HG03159 (cell line): Measurements from ENCODE around the gene B4GALT7.
"Not testable (repeated sequence)": the region's sequence is repeated elsewhere in the genome, so short reads cannot be mapped to it uniquely, and the experiment has no call there.

ENCODE experiments used
- ATAC-seq: cut with Tn5 transposase; IDR thresholded peaks from one replicate; pipeline ENCODE4 v1.9.1; 2021; ENCODE audit warnings: mild to moderate bottlenecking, moderate library complexity; ENCODE audit not compliant: unreplicated experiment

The B4GALT7 gene

DNA sequence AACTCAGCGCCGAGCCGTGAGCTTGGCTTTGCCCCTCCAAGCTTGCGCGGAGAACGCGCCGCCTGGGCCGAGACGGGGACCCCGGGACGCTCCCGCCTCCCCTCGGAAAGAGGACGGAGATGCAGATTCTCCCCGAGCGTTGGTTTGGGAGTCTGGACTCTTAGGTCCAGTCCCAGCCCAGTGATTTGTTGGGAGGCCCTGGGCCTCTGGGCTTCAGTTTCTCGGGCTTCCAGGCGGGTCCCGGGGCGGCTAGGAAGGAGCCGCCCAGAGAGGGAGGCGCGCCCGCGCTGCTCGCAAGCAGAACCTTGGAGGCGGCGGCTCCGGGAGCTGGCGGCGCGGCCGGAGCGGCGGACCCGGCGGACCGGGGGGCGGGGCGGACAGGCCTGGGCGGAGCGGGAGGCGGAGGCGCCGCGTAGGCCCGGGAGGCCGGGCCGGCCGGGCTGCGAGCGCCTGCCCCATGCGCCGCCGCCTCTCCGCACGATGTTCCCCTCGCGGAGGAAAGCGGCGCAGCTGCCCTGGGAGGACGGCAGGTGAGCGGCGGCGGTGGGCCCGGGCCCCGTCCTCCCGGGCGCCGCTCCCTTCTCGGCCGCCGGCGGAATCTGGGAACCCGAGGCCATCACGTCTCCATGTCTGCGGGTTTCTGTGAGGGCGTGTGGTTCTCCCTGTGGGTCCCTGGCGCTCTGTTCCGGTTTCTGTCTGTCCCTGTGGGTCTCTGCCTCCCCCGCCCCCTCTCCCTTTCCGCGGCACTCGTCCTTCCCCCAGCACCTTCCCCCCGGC is at the start of gene B4GALT7:
TSS of gene B4GALT7 (plus strand) at position 402 of the 777 bp plus-strand sequence. CDS start at position 481, 79 bp downstream.
- peak; percentile 76 for ATAC-seq

- ATAC-seq = no peak
Measured at GRCh38 chr5:177552839-177553455, 47.0 kb upstream of the B4GALT7 start.

DNA sequence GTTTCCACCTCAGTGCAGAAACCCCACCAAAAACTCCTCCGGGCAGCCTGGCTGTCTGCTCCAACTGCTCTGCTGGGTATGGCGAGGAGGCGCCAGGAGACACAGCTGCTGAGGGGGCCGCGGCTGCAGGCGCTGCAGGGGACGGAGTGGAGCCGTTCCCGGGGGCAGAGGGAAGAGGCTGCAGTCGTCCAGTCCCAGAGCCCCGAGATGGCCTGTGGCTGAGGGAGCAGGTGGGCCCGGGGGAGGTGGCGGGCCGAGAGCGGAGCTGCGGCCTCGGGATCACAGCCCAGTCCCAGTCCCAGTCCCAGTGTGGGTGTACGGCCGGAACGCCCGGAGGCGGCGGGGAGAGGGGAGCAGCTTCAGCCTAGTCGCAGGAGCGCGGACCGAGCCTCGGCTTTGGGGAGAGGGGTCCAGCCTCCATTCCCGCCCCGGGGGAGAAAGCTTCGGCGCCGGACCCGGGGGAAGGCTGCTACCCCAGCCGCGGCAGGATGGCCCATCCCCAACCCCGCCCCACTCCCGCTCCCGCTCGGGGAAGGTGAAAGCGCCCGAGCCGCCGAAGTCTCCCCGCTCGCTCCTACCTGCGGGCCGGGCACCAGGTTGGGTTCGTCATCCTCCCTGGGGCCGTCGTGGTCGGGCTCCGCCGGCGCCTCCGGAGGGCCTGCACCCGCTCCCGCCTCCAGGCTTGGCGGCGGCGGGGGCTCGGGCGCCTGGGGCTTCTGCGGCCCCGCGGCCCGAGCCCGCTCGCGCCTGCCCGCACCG is 46.1 kb upstream of the B4GALT7 start:
- ATAC-seq = peak; percentile 39

DNA sequence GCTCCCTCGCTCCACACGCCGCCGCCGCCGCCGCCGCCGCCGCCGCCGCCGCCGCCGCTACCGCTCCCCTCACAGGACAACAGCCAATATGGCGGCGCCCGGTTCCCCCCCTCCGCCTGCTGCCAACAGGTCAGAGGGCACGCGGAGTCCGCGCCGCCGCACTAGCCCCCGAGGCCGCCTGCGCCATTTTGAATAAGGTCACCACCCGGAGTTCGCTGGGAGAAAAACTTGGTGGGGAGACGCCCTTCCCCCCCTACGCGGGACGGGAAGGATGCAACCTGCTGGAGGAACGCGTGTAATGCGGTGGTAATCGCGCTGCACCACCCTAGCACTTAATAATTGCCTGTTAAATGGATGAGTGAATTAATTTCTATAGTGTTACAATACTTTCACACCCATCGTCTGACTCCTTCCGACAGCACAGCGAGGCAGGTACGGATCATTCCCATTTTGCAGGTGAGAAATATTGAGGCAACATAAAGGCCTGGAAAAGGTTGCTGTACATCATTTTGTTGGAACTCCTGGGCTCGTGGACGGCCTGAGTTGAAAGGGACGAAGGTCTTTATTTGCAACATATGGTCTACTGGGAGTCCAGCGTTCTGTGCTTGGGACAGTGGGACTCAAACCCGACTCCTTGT is 45.3 kb upstream of the B4GALT7 start, which contains the start of gene FAM193B:
TSS of gene FAM193B (minus strand) at position 90 of the 638 bp plus-strand sequence. CDS start 105 bp downstream, outside the sequence.
- peak; percentile 90 for ATAC-seq

DNA sequence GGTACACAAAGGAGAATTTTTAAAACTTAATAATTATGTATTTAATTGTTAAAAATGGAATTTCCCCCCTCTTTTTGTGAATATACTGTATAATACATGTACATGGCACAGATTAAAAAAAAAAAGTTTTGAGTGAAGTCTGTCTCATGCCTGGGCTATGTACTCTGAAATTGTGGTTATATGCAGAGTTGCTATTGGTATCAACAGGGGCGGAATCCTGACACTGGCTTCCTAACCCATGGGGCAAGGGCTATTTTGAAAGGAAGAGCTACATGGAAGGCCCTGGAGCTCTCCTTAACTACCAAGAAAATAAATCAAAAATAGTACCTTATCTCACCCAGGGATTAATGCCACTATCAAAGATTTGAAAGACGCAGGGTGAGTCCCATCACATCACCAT is 44.7 kb upstream of the B4GALT7 start:
- no peak for ATAC-seq

GRCh38 chr5:177555665-177556064 is 44.3 kb upstream of the B4GALT7 start:
- ATAC-seq = no peak

DNA sequence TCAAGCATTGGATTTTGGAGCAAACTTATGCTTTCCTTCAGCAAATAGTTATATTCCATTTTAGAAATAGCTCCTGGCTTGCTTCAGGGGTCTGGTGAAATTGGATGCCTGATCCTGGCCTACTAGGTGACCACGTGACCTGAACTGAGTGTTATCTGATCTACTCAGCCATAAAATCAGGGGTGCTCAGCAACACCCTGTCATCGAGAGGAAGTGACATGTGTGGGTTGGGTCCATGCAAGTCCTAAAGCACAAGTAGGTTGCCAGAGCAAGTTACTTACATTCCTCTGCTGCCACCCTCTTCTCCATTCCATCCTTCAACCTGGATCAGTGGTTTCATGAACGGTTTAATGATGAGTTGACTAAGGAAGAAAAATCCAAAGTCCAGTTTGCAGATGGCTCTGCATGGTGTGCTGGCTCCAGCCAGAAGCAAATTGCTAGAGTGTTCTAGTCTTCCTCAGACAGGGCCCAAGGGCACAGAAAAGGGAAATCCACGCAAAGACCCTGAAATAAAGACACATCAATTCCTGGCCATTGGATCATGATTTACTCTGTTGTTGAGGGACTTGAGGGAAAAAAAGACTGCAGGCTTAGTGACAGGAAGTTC is 42.8 kb upstream of the B4GALT7 start:
- no peak for ATAC-seq

DNA sequence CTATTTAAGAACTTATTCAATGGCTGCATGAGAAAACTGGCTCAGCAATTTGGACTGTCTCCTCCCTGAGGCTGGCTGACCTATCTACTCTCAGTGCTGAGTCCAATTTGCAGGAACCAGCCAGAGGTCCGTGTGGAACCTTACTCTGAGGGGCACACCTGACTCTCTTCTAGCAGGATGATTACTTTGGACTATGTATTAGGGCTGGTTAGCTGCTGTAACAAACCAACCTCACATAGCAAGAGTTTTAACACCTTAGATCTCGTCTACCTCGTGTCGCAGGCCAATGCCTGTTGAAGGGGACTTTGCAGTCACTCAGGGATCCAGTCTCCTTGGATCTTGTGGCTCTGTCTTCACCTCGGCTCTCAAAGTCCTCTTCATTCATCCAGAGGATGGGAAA is 42.1 kb upstream of the B4GALT7 start:
- ATAC-seq = no peak

DNA sequence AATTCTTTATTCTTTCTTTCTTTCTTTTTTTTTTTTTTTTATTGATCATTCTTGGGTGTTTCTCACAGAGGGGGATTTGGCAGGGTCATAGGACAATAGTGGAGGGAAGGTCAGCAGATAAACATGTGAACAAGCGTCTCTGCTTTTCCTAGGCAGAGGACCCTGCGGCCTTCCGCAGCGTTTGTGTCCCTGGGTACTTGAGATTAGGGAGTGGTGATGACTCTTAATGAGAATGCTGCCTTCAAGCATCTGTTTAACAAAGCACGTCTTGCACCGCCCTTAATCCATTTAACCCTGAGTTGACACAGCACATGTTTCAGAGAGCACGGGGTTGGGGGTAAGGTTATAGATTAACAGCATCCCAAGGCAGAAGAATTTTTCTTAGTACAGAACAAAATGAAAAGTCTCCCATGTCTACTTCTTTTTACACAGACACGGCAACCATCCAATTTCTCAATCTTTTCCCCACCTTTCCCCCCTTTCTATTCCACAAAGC is 40.4 kb upstream of the B4GALT7 start:
- not testable (repeated sequence) for ATAC-seq

DNA sequence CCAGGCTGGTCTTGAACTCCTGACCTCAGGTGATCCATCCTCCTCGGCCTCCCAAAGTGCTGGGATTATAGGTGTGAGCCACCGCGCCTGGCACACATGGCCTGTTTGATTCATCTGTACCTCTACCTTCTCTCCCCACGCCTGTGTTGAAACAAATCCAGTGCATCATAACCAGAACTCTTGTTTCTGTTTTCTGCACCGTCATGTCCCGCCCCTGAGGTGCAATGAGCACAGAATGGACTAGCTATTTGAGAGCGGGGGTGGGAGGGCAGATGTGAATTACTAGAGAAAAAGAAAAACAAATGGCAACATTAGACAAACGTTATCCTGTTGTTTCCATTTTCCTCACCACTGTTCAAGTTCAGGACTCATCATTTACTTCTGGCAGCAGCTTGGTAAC is 34.9 kb upstream of the B4GALT7 start:
- no peak for ATAC-seq

GRCh38 chr5:177568326-177568725 is 31.6 kb upstream of the B4GALT7 start:
- ATAC-seq = no peak

- ATAC-seq = no peak
Measured at GRCh38 chr5:177569894-177570293, 30.0 kb upstream of the B4GALT7 start.

GRCh38 chr5:177575488-177575887 is 24.4 kb upstream of the B4GALT7 start:
- ATAC-seq = no peak

DNA sequence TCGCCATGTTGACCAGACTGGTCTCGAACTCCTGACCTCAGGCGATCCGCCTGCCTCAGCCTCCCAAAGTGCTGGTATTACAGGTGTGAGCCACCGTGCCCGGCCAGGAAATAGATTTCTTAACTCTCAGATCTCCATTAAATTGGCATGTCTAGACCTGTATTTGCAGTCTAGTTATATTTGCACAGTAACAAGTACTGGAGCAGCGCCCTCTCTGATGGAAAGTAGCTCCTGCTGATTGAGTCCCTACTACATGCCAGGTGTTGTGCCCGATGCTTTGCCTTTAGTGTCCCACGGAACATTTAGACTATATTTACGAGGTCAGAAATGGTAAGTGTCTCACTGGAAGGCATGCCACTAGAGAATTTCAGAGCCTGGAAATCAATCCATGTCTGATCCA is 23.8 kb upstream of the B4GALT7 start:
- ATAC-seq = no peak

GRCh38 chr5:177578316-177578715 is 21.6 kb upstream of the B4GALT7 start:
- no peak for ATAC-seq

DNA sequence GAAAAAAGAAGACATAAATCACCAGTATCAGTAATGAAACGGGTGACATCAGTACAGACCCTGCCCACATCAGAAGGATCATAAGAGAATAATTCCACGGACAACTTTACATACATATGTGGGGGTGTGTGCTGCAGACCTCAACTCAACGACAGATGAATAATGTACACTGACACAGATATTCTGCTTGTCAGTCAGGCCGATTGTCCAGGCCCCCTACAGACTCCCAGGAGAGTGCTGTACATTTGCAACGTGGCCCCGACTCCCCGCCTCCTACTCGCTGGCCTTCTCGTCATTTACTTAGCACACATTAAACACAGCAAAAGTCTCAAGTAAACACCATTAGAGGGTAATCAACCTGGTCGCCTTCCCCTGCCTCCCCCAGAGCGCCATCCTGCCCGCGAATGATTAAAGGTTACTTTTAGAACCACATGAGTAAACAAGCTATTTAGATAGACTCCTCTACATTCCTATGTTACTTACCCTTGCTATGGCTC is 11.5 kb upstream of the B4GALT7 start:
- no peak for ATAC-seq

GRCh38 chr5:177590406-177590805 is 9.5 kb upstream of the B4GALT7 start:
- no peak for ATAC-seq

DNA sequence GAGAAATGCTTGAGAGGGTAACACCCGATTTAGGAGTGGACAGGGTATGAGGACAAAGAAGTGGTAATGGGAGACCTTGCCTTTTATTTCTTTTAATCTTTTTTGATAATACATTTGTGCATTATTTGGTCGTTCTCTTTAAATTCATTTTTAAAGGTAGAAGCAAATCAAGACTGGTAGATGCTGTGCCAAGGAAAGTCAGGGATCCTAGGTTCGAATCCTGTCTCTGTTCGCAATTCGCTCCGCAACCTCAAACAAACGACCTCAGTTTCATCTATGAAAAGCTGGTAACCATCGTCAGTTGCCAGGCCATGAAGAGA is 8.3 kb upstream of the B4GALT7 start:
- no peak for ATAC-seq

- ATAC-seq = peak; percentile 90
Measured at GRCh38 chr5:177592010-177592834, 7.7 kb upstream of the B4GALT7 start, which contains the start of gene TMED9. TSS of gene TMED9 (plus strand) at chr5:177592203. CDS start at chr5:177592215, 12 bp downstream.
